GM21737 (cell line): ENCODE data around the gene AKAP6.
"Not testable (repeated sequence)": the region's sequence is repeated elsewhere in the genome, so short reads cannot be mapped to it uniquely, and the experiment has no call there.

Experiments
- ATAC-seq: cut with Tn5 transposase; IDR thresholded peaks from one replicate; pipeline ENCODE4 v1.9.1; 2021; ENCODE audit warnings: mild to moderate bottlenecking, moderate library complexity; ENCODE audit not compliant: unreplicated experiment

The AKAP6 gene

GRCh38 chr14:32576088-32576795 is 247.1 kb downstream of the AKAP6 start:
- ATAC-seq: no peak

DNA sequence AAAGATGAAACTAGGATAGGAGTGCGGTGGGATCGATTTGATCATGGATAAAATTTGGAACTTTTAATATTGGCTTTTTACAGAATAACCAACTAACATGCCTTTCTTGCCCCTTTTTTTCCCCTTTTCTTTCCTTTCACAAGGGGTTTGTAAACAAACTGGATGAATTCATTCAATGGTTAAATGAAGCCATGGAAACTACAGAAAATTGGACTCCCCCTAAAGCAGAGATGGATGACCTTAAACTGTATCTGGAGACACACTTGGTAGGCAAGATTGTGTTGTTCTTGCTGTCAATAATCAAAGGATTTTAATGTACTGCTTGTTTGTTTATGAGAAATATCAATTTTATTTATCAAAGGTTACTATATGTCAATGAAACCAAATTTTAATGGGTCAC is 247.9 kb downstream of the AKAP6 start:
- ATAC-seq: no peak

DNA sequence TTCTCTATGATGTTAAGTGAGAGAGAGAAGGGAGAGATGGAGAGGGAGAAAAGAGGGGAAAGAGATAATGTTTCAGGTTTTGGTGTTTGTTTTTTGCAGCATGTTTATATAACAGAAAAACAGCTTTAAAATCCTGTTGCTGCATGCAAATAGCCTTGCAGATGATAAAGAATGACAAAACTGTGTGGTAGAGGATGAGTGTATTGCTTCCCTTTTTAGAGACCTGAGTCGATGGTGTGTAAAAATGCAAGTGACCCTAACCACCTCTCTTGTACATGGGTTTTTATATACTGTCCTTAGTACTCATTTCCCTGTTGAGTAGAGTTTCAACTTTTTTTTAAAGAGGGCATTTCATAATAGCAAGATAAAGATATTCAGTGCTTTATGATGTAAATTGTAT is 249.1 kb downstream of the AKAP6 start:
- ATAC-seq: no peak

- ATAC-seq: not testable (repeated sequence)
Observed at GRCh38 chr14:32583427-32583826, 254.3 kb downstream of the AKAP6 start.

- ATAC-seq: no peak
Observed at GRCh38 chr14:32584079-32584478, 255.0 kb downstream of the AKAP6 start.

- ATAC-seq: no peak
Observed at GRCh38 chr14:32587461-32587860, 258.4 kb downstream of the AKAP6 start.

DNA sequence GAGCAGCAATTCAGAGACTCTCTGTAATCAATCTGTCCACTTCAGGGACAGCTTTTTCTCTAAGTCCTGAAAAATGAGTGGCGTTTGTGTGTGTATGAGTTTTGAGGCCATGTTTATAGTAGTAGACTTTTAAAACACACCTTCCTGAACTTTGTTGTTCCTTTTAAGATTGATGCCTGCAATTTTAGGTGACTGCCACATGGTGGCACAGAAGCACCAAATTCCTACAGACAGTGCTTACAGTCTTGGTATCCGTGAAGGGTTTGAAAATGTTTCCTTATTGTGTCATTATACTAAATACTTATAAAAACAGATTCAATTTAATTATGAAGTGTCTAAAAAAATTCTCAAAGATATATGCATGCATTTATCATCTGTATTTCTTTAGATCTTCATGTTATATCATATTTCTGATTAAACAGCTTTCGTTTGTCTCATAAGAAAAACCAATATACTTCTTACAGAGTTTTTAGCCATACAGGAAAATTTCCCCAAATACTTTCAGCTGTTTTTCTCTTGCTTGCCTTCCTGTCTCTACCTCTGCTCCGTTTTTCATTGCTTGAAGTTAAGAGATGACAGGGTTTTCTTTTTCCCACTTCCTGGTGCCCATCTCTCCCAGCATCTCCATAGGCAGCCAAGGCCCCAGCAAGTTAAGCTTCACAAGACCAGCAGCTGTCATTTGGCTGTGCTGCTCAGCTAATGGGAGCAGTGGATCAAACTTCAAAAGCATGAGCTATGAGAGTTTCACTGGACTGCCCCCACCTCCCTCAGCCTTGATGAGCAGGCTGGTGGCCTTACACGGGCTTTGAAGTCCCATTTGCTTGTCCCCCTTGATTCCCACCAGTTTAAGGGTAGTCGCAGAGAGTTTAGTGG is 259.6 kb downstream of the AKAP6 start:
- no peak for ATAC-seq

DNA sequence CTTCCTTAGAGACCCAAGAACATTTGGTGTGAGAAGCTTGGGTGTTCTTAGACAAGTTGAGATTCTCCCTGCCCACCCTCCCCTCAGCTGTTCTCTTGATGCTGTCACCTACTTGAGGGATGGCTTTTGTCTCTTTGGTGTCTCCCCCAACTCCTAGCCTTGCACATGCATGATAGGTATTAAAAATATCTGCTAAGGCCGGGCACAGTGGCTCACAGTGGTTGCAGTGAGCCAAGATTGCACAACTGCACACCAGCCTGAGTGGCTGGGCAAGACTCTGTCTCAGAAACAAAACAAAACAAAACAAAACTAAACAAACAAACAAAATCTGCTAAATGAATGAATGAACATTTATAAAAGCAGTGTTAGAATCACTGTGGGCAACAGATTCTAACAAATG is 261.1 kb downstream of the AKAP6 start:
- ATAC-seq: no peak

DNA sequence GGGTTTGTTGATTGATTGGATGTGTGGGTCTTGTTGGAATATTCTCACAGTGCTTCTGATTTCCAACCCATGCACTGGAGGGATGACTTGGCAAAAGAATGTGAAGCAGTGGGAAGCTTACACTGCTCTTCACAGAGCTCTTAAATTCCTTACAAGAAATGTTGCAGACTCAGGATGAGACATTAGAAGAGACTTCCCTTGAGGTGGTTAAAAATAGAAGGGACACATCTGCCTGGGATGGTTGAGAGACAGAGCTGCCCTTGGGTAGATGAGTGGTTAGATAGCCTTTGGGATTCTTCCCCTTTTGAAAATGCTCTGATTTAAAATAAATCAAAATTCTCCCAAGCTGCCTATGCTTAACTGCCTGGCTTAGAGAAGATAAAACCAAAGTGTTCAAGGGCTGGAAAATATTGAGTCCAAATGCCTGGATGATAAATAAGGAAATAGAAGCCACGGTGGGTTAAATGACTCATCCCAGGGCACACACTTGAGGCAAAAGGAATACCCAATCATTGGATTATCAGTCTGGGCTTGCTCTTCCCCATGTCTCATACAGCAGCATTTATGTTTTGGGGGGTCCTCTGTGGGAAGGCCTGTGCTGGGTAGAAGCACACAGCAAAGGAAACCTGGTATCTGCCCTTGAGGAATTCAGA is 264.3 kb downstream of the AKAP6 start:
- no peak for ATAC-seq

- no peak for ATAC-seq
Observed at GRCh38 chr14:32594766-32595165, 265.7 kb downstream of the AKAP6 start.

DNA sequence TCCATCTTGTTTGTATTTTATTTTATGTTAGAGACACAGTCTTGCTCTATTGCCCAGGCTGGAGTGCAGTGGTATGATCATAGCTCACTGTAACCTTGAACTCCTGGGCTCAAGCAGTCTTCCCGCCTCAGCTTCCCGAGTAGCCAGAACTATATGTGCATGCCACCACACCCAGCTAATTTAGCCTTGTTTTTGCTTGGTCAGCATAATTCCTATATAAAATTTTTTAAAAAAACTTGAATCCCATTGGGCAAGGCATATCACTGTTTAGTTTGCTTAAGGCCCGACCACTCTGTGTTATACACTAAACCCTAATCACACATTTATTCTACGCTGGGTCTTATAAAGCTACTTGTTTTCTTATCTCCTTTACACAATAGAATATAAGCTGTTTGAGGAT is 266.4 kb downstream of the AKAP6 start:
- ATAC-seq: no peak

DNA sequence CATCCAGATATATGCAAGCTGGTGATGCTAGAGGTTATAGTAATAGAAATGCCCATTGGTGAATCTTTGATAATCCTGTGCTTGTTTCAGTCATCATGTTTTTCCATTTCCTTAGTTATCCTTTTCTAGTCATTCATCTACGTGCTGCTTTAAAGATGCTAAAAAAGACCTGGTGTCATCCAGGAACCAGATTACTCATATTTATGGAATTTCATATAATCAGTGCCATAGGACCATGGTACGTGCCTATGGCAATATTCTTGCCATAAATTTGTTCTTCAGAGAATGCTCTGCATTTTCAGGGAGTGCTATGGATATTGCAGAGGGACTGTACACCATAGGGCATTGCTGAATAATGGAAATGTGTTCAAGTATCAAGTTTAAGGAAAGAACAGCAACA is 267.3 kb downstream of the AKAP6 start:
- no peak for ATAC-seq

- no peak for ATAC-seq
Observed at GRCh38 chr14:32597771-32598170, 268.7 kb downstream of the AKAP6 start.

DNA sequence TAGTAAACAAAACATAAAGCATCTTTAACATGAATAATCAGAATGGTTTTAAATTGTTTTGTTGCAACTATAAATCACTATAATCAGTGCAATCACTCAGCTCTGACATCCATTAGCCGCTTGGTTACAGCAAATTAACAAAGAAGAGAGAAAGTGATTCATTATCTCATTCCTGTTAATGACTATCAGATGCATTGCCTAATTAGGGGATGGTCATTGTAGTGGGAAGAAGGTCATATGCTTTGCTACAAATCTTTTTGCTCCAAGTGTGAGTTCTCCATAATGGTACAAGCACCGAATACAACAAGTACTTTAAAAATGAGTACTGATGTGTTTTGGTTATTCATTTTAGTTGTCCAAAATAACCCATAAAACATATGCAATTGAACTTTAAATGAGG is 272.0 kb downstream of the AKAP6 start:
- no peak for ATAC-seq

- ATAC-seq: no peak
Observed at GRCh38 chr14:32601906-32602305, 272.8 kb downstream of the AKAP6 start.

DNA sequence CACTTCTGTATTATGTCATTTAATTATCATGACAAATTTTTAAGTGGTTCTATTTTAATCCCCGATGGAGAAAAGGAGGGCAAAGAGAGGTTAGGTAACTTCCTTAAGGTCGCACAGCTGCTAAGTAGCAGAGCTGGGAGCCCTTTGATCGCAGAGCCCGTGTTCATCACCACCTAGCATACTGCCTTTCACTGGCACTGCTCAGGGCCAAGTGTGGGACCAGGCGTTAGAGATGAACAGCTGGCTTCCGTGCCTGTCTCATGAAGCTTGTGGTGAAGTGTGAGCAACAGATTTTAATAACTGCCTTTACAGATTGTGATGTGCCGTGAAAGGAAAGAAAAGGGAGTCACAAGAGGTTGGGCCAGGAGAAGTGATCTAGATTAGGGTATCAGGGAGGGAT is 273.6 kb downstream of the AKAP6 start:
- ATAC-seq: no peak

- no peak for ATAC-seq
Observed at GRCh38 chr14:32603992-32604565, 275.0 kb downstream of the AKAP6 start.

DNA sequence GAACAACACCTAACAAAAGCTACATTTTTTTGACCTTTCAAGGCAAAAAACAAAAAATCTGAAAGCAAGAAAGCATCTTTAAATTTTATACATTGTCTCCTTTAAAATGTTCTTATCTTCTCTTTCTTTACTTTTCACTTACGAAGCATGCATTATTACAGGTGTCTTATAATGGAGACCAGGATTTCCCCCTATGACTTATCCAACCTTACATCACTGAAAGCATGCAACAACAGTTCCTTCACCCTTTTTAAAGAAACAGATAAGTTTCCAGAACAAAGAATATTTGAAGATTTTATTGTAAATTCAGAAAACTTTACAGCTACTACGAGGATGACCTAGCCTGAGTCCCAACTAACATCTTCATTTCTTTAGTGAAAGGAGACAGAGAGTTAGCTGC is 277.2 kb downstream of the AKAP6 start:
- no peak for ATAC-seq

DNA sequence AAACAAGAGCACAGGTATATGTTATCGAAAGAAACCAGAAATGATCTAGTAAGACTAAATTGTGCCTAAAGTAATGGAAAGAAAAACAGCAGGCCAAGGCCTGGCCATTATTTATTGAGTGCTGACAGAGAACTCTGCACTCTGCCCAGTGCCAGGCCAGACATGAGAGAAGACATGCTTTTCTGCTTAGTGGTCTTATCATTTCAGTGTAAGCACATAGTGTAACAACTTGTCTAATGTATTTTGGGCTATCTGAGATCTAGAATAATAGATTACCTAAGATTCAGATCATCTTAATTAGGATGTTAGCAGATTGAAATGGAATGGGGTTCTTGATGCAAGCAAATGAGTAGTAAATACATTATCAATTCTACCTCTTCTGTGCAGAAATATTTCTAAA is 278.3 kb downstream of the AKAP6 start:
- no peak for ATAC-seq

DNA sequence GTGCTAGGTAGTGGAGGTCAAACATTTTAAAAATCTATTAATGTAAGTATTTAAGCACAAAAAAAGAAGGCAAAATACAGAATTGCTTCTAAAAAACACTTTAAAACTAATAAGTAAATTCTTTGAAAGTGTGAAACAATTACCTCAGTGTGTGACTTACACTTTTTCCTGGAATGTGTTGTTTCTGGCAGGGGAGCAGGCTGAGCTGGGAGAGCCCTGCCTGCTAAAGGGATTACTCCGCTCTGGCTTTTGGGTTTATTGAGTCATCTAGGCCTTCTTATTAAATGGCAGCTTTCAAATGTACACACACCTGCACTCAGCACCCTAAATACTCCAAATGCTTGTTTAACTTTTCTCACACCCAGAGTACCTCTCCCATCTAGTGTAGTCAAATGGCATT is 279.8 kb downstream of the AKAP6 start:
- ATAC-seq: no peak

DNA sequence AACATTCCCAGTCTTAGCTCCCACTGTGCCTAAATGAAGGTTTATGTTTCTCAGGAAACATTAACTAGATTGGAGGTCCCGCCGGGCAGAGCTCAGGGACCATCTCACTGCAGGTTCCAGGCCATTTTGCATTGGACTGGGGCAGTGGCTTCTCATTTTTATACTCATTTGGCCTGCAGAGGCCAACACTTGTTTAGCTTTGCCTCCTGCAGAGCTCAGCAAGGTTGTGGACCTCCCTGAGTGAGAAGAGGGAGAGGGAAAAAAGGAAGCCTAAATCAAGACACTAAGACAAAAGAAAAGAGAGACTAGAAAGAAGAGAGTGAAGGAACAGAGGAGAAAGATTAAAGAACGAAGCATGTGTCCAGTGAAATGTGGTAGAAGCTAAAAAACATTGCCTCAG is 280.3 kb downstream of the AKAP6 start:
- ATAC-seq: no peak

DNA sequence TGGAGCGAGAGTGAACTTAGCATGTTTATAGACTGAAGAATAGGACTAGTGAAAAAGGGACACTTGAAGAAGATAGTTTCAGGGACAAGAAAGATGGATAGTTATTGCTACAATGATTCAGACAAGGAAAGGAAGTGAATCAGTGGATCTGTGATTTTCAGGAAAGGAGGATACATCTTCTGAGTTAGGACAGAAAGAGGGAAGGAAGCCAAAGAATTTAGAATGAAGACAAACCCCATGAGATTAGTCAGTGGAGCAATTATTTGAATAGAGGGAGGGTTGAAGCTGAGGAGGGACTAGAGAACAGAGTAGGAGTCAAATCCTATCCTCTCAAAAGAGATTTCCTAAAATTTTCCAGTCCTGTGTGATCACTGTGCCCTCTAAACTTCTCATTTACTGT is 282.7 kb downstream of the AKAP6 start:
- no peak for ATAC-seq
